Measurements from ENCODE around the gene EYA3.

- no peak for TF ChIP-seq GATA3 (IDR thresholded peaks at IDR 0.05; ENCODE audit: low read depth, low read length)
- no peak for TF ChIP-seq GATA2 (IDR thresholded peaks at IDR 0.05; ENCODE audit: low read depth, low read length)
Measured at GRCh38 chr1:27990920-27991537, 97.4 kb downstream of the EYA3 start.
